Calu3 (cell line): ENCODE measurements around the gene CPLANE1. TPM values are rescaled to one million over a fixed set of nuclear protein-coding genes. Genes with fewer than 3 reads are reported as not detected.
"Not testable (repeated sequence)": the region's sequence is repeated elsewhere in the genome, so short reads cannot be mapped to it uniquely, and the experiment has no call there.

ENCODE experiments used
- BruUV-seq: library from RNA; stranded (reverse); fragments of 400-500 nt; replicated peaks from 2 replicates; lab custom pipeline; 2021; lab: Mats Ljungman, UMichigan
- CTCF ChIA-PET: fragments of 300-600 bp; sonication (Branson Sonifier 250); formaldehyde crosslinking; loops from one replicate; lab custom pipeline; 2022; ENCODE audit warnings: antibody characterized with exemption; lab: Charles Lee
- DNase-seq: peaks from one replicate; pipeline ENCODE4 v3.0.0; 2022
- H3K27ac Mint-ChIP-seq: one replicate; pipeline ENCODE4 v1.8.0; 2022; ENCODE audit warnings: mixed read lengths; ENCODE audit not compliant: unreplicated experiment
- H3K27me3 Mint-ChIP-seq: one replicate; pipeline ENCODE4 v1.8.0; 2022; ENCODE audit warnings: mixed read lengths; ENCODE audit not compliant: unreplicated experiment
- H3K36me3 Mint-ChIP-seq: one replicate; pipeline ENCODE4 v1.8.0; 2022; ENCODE audit warnings: mild to moderate bottlenecking, moderate library complexity, mixed read lengths; ENCODE audit not compliant: insufficient read depth, unreplicated experiment
- H3K4me1 Mint-ChIP-seq: one replicate; pipeline ENCODE4 v1.8.0; 2022; ENCODE audit warnings: mild to moderate bottlenecking, low read depth, mixed read lengths; ENCODE audit not compliant: unreplicated experiment
- H3K4me3 Mint-ChIP-seq: one replicate; pipeline ENCODE4 v1.8.0; 2022; ENCODE audit warnings: mild to moderate bottlenecking, low read depth, moderate library complexity, mixed read lengths; ENCODE audit not compliant: unreplicated experiment
- H3K9me3 Mint-ChIP-seq: one replicate; pipeline ENCODE4 v1.8.0; 2022; ENCODE audit warnings: low read depth, mixed read lengths; ENCODE audit not compliant: unreplicated experiment
- intact Hi-C: fragments of 100-400 bp; cut with micrococcal nuclease; formaldehyde crosslinking; loops from one replicate; pipeline ENCODE4 v1.10.0; 2022; ENCODE audit not compliant: unreplicated experiment
- total RNA-seq: library from RNA; stranded (reverse); gene quantifications from 2 replicates; pipeline ENCODE4 v1.2.3, GENCODE V29; 2022
- TF ChIP-seq, protein P1 (sequence below): fragments of 200-600 bp; IDR thresholded peaks from one replicate; pipeline ENCODE4 v1.8.0; 2022; ENCODE audit warnings: antibody characterized with exemption; ENCODE audit not compliant: unreplicated experiment

The CPLANE1 gene
- total RNA-seq, 1 experiment from 2014 or later = 12.1 TPM

DNA sequence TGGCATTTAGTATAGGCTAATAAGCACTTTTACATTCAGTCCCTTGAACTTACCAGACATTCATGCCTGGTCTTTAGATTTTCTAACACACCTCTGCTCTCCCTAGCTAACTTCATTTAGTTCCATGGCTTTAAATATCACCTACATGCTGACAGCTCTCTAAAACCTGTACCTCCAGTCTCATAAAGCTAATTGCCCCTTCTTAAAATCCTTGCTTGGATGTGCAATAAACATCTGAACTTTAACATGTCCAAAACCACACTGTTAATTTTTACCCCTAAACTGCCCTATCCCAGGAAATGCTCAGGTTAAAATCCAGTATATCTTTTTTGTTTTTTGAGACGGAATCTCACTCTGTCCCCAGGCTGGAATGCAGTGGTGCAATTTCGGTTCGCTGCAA, 139.8 kb downstream of the CPLANE1 start:
- intact Hi-C loops = no loop called here
- Mint-ChIP-seq H3K9me3 (no peaks in the 10 kb centered on the region), H3K36me3 (no peaks in the 10 kb centered on the region), H3K27me3 (no peaks in the 10 kb centered on the region), H3K4me1 (no peaks in the 10 kb centered on the region), H3K27ac (no peak overlapping the region), H3K4me3 (no peak overlapping the region)
- TF ChIP-seq, protein P1, sequence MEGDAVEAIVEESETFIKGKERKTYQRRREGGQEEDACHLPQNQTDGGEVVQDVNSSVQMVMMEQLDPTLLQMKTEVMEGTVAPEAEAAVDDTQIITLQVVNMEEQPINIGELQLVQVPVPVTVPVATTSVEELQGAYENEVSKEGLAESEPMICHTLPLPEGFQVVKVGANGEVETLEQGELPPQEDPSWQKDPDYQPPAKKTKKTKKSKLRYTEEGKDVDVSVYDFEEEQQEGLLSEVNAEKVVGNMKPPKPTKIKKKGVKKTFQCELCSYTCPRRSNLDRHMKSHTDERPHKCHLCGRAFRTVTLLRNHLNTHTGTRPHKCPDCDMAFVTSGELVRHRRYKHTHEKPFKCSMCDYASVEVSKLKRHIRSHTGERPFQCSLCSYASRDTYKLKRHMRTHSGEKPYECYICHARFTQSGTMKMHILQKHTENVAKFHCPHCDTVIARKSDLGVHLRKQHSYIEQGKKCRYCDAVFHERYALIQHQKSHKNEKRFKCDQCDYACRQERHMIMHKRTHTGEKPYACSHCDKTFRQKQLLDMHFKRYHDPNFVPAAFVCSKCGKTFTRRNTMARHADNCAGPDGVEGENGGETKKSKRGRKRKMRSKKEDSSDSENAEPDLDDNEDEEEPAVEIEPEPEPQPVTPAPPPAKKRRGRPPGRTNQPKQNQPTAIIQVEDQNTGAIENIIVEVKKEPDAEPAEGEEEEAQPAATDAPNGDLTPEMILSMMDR = no peak
- no TSS peak for BruUV-seq
- CTCF ChIA-PET = interaction anchor here (0.7 kb wide), 1 partner anchor 13 kb away, joined by 3 read pairs; no protein-coding TSS in a partner anchor
- no peak for DNase-seq

DNA sequence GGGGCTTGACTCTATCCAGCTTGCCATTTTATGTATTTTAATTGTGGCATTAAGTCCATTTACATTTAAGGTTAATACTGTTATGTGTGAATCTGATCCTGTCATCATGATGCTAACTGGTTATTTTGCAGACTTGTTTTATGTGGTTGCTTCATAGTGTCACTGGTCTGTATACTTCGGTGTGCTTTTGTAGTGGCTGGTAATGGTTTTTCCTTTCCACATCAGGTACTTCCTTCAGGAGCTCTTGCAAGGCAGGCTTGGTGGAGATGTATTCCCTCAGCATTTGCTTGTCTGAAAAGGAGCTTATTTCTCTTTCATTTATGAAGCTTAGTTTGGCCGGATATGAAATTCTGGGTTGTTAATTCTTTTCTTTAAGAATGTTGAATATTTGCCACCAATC, 145.9 kb downstream of the CPLANE1 start:
- no peak overlapping the region for H3K4me3 Mint-ChIP-seq
- BruUV-seq = no TSS peak
- intact Hi-C loops = no loop called here
- H3K27me3 Mint-ChIP-seq = no peaks in the 10 kb centered on the region
- no peaks in the 10 kb centered on the region for H3K36me3 Mint-ChIP-seq
- CTCF ChIA-PET = no interaction called here
- peaks cover 15% of the 10 kb centered on the region for H3K9me3 Mint-ChIP-seq
- TF ChIP-seq, protein P1 = no peak
- no peaks in the 10 kb centered on the region for H3K4me1 Mint-ChIP-seq
- no peak overlapping the region for H3K27ac Mint-ChIP-seq
- no peak for DNase-seq

DNA sequence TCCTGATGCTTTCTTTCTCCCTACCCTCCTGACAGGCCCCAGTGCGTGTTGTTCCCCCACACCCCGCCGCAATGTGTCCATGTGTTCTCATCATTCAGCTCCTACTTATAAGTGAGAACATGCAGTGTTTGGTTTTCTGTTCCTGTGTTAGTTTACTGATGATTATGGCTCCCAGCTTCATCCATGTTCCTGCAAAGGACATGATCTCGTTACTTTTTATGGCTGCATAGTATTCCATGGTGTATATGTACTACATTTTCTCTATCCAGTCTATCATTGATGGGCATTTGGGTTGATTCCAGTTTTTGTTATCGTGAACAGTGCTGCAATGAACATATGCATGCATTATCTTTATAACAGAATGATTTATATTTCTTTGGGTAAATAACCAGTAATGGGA, 149.9 kb downstream of the CPLANE1 start:
- H3K36me3 Mint-ChIP-seq, H3K4me3 Mint-ChIP-seq, H3K27me3 Mint-ChIP-seq, DNase-seq, BruUV-seq, intact Hi-C loops, H3K27ac Mint-ChIP-seq, CTCF ChIA-PET, H3K4me1 Mint-ChIP-seq: not testable (repeated sequence)
- H3K9me3 Mint-ChIP-seq = peaks cover 20% of the 10 kb centered on the region

DNA sequence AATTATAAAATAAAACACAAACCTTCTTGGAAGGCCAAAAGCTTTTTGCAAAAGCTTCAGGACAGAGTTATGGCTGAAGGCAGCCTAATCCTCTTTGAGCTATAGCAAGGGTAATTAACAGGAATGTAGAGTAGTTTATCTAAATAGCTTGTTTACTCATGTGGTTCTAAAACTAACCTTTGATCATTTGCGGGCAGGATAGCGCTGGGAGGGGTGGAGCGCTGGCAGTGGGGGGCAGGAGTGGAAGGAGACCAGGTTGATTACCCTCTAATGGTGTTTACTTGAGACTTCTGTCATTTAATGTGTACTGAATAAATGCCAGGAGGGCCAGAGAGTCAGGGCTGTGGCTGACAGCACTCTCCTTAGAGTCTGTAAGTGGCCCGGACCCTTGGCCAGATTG, 155.4 kb downstream of the CPLANE1 start:
- H3K36me3 Mint-ChIP-seq, H3K27me3 Mint-ChIP-seq, H3K9me3 Mint-ChIP-seq, BruUV-seq, H3K27ac Mint-ChIP-seq, intact Hi-C loops, CTCF ChIA-PET, H3K4me3 Mint-ChIP-seq, DNase-seq, H3K4me1 Mint-ChIP-seq: not testable (repeated sequence)

DNA sequence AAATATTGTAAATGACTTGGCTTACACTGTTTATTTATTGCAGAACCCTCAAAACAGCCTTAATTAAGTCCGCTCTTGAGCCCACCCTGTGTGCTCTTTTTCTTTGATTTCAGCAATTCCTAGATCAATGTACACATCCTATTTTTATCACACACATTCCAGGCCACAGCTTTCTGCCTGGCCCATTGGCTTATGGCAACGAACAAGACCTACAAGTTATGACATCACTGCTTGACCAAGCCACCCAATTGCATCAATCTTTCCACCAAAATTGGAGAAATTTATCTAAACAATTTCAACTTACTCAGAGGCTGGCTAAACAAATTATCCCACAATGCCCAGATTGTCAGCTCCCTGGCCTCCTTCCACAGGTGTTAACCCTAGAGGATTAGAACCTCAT, 158.4 kb downstream of the CPLANE1 start:
- no peak overlapping the region for H3K27ac Mint-ChIP-seq
- CTCF ChIA-PET = interaction anchor here (0.8 kb wide), 1 partner anchor 149 kb away, joined by 4 read pairs; no protein-coding TSS in a partner anchor
- peaks cover 9% of the 10 kb centered on the region for H3K4me1 Mint-ChIP-seq
- H3K27me3 Mint-ChIP-seq = no peaks in the 10 kb centered on the region
- no TSS peak for BruUV-seq
- no peak overlapping the region for H3K4me3 Mint-ChIP-seq
- no peaks in the 10 kb centered on the region for H3K36me3 Mint-ChIP-seq
- intact Hi-C loops = no loop called here
- DNase-seq = no peak
- H3K9me3 Mint-ChIP-seq = peaks cover 4% of the 10 kb centered on the region
- TF ChIP-seq, protein P1 = no peak
